ENCODE results near the gene REXO1.

DNA sequence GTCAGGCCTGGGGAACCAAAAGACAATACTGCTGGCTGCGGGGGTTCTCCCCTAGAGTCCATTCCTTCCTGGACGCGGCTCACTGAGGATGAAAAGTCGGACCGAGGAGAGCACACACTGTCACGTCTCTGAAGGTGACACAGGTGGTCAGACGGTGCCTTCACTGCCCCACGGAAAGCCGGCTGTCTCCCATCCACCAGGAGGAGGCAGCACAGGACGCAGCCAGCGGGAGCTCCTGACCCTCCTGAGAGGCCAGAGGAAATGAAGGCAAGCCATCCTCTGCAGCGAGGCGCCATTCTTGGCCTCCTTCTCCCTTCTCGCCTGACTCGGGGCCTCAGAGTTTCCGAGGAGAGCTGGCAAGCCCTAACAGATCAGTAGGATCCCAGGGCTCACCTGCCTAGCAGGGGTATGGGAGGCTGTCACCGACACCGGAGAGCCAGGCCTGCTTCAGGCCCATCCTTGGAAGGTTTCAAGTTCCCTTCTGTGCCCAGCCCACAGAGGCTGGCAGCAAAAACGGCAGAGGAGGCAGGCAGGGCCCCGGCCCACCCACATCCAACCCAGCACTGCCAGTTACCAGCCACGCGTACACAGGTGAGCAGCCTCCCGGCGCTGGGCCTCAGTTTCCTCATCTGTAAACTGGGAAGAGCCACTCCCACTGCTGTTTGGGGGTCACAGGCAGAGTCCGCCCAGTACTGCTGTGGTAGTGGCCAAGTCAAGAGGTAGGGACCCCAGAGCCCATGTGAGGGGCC lies 4.5 kb downstream of the REXO1 start:
- TF ChIP-seq EP300 (IDR thresholded peaks at IDR 0.05): no peak
- TF ChIP-seq, protein P1, sequence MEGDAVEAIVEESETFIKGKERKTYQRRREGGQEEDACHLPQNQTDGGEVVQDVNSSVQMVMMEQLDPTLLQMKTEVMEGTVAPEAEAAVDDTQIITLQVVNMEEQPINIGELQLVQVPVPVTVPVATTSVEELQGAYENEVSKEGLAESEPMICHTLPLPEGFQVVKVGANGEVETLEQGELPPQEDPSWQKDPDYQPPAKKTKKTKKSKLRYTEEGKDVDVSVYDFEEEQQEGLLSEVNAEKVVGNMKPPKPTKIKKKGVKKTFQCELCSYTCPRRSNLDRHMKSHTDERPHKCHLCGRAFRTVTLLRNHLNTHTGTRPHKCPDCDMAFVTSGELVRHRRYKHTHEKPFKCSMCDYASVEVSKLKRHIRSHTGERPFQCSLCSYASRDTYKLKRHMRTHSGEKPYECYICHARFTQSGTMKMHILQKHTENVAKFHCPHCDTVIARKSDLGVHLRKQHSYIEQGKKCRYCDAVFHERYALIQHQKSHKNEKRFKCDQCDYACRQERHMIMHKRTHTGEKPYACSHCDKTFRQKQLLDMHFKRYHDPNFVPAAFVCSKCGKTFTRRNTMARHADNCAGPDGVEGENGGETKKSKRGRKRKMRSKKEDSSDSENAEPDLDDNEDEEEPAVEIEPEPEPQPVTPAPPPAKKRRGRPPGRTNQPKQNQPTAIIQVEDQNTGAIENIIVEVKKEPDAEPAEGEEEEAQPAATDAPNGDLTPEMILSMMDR (IDR thresholded peaks at IDR 0.05): no peak
- no peak for TF ChIP-seq POLR2A (IDR thresholded peaks at IDR 0.05; ENCODE audit: low read depth)
- no peak for TF ChIP-seq POLR2AphosphoS5 (IDR thresholded peaks at IDR 0.05)
